Keratinocyte (primary cell): ENCODE measurements around the gene OBSCN. TPM values are rescaled to one million over a fixed set of nuclear protein-coding genes. Genes with fewer than 3 reads are reported as not detected.

Experiments used
- DNase-seq: peaks from one replicate; pipeline ENCODE4 v3.0.0-alpha.2; 2011; ENCODE audit warnings: low read depth, missing footprints, low spot score
- FAIRE-seq: peaks from 2 replicates; lab custom pipeline; 2011; peaks lifted over from hg19 to GRCh38; lab: Jason Lieb, UNC
- H2AFZ ChIP-seq: 2 replicates; pipeline ENCODE4 v1.6.0; 2012; ENCODE audit warnings: low read length, control low read depth, inconsistent platforms; ENCODE audit not compliant: control insufficient read depth
- H3K27ac ChIP-seq: 2 replicates; pipeline ENCODE4 v1.5.1; 2011; ENCODE audit warnings: low read length; ENCODE audit not compliant: control insufficient read depth, insufficient read depth
- H3K27me3 ChIP-seq: 3 replicates; pipeline ENCODE4 v1.6.0; 2011; ENCODE audit warnings: low read length; ENCODE audit not compliant: control insufficient read depth, insufficient read depth; ENCODE audit errors: extremely low read depth
- H3K36me3 ChIP-seq, 2 experiments: 2 replicates in 1 of 2; 3 replicates in 1 of 2; pipeline ENCODE4 v1.5.1; 2011; ENCODE audit warnings: low read length in 2 of 2, mild to moderate bottlenecking in 1 of 2; ENCODE audit not compliant: control insufficient read depth in 2 of 2, insufficient read depth in 2 of 2; ENCODE audit errors: extremely low read depth in 1 of 2
- H3K4me1 ChIP-seq: 3 replicates; pipeline ENCODE4 v1.5.1; 2011; ENCODE audit warnings: low read length; ENCODE audit not compliant: control insufficient read depth, insufficient read depth; ENCODE audit errors: extremely low read depth
- H3K4me2 ChIP-seq: 3 replicates; pipeline ENCODE4 v1.6.0; 2011; ENCODE audit warnings: low read depth, low read length; ENCODE audit not compliant: control insufficient read depth, insufficient read depth; ENCODE audit errors: extremely low read depth
- H3K4me3 ChIP-seq, 3 experiments: fragments of 200-600 bp in 1 of 3; sonication (generic) in 1 of 3; 2 replicates in 2 of 3; 3 replicates in 1 of 3; pipeline ENCODE4 v1.5.1; 2011 to 2016; ENCODE audit warnings: low read length in 3 of 3, mild to moderate bottlenecking in 3 of 3, control low read depth in 2 of 3, inconsistent platforms in 1 of 3, low read depth in 1 of 3, mixed read lengths in 1 of 3, mixed run types in 1 of 3, moderate library complexity in 1 of 3; ENCODE audit not compliant: control insufficient read depth in 2 of 3, insufficient read depth in 2 of 3; ENCODE audit errors: extremely low read depth in 1 of 3
- H3K79me2 ChIP-seq: 2 replicates; pipeline ENCODE4 v1.6.0; 2012; ENCODE audit warnings: low read length; ENCODE audit not compliant: control insufficient read depth, insufficient read depth
- H3K9ac ChIP-seq: 3 replicates; pipeline ENCODE4 v1.6.0; 2011; ENCODE audit warnings: low read length; ENCODE audit not compliant: control insufficient read depth, insufficient read depth; ENCODE audit errors: extremely low read depth
- H3K9me1 ChIP-seq: 3 replicates; pipeline ENCODE4 v1.6.0; 2011; ENCODE audit warnings: low read length; ENCODE audit not compliant: control insufficient read depth, insufficient read depth; ENCODE audit errors: extremely low read depth
- H3K9me3 ChIP-seq: 2 replicates; pipeline ENCODE4 v1.5.1; 2012; ENCODE audit warnings: low read depth, low read length; ENCODE audit not compliant: control insufficient read depth
- H4K20me1 ChIP-seq: 3 replicates; pipeline ENCODE4 v1.6.0; 2011; ENCODE audit warnings: low read length; ENCODE audit not compliant: control insufficient read depth, insufficient read depth; ENCODE audit errors: extremely low read depth
- CTCF ChIP-seq, 3 experiments: IDR thresholded peaks in 1 of 3; conservative IDR thresholded peaks in 1 of 3; optimal IDR thresholded peaks in 1 of 3; 2 replicates in 2 of 3; 3 replicates in 1 of 3; pipeline versions ENCODE3 to v1.5.1; 2011; ENCODE audit warnings: low read length in 3 of 3, mild to moderate bottlenecking in 3 of 3, moderate library complexity in 2 of 3, control low read depth in 1 of 3, inconsistent platforms in 1 of 3; ENCODE audit not compliant: insufficient read depth in 2 of 3; ENCODE audit errors: extremely low read depth in 1 of 3
- EZH2 ChIP-seq: IDR thresholded peaks from one replicate; pipeline ENCODE4 v1.6.1; 2012; ENCODE audit warnings: inconsistent platforms, mild to moderate bottlenecking, low read length, moderate library complexity
- dilution Hi-C: fragments of 300-500 bp; cut with MboI; formaldehyde crosslinking; loops from one replicate; pipeline ENCODE4 v1.7.0; 2020; ENCODE audit warnings: low sequenced_read_pairs; ENCODE audit not compliant: extremely low pct_ligation_motif_present
- polyA plus RNA-seq, 5 experiments: library from polyadenylated mRNA; depleted of rRNA in 3 of 5; stranded (reverse) in 3 of 5; stranded (forward) in 1 of 5; unstranded in 1 of 5; fragments of >200 nt; gene quantifications; 1 replicate in 1 of 5; 2 replicates in 3 of 5; 3 replicates in 1 of 5; pipeline versions ENCODE4 v1.2.1 to v1.2.3, GENCODE V29; 2011 to 2012; ENCODE audit warnings: missing spikeins in 2 of 5, low read depth in 1 of 5, low replicate concordance in 1 of 5

The OBSCN gene
- polyA plus RNA-seq, 1 donor (not counting 4 experiments of a cell fraction or from before 2014, with no cell fraction given), result 1.8 TPM

- Histone ChIP-seq H3K27ac (no peak overlapping the region), H2AFZ (no peak overlapping the region), H3K9me3 (no peaks in the 10 kb centered on the region), H3K4me3 (no peak overlapping the region), H3K36me3 (peaks cover 0 to 3% of the 10 kb centered on the region in 2 experiments), H3K9ac (no peak overlapping the region), H3K4me2 (no peak overlapping the region), H3K79me2 (no peaks in the 10 kb centered on the region), H3K27me3 (no peaks in the 10 kb centered on the region), H3K9me1 (no peaks in the 10 kb centered on the region), H4K20me1 (no peaks in the 10 kb centered on the region), H3K4me1 (no peaks in the 10 kb centered on the region)
- no peak for TF ChIP-seq CTCF (optimal IDR thresholded peaks at IDR 0.05 in 1 of 3, IDR thresholded peaks at IDR 0.05 in 1 of 3, conservative IDR thresholded peaks at IDR 0.05 in 1 of 3; ENCODE audit: extremely low read depth in 1 of 3, insufficient read depth in 2 of 3, low read length in 3 of 3)
- TF ChIP-seq EZH2, result no peak
- FAIRE-seq (no peak), DNase-seq (no peak)
- dilution Hi-C loops, result no loop called here
These were observed 70.6 kb downstream of the OBSCN start for GRCh38 chr1:228278432-228278941.

- H3K4me2 ChIP-seq, result no peak overlapping the region
- no peaks in the 10 kb centered on the region for H3K4me1 ChIP-seq
- no peaks in the 10 kb centered on the region for H3K79me2 ChIP-seq
- peaks cover 0 to under 1% of the 10 kb centered on the region in 2 experiments for H3K36me3 ChIP-seq
- dilution Hi-C loops, result no loop called here
- no peaks in the 10 kb centered on the region for H3K9me1 ChIP-seq
- no peak overlapping the region for H3K4me3 ChIP-seq
- FAIRE-seq (no peak), DNase-seq (no peak)
- no peak overlapping the region for H3K27ac ChIP-seq
- H4K20me1 ChIP-seq, result no peaks in the 10 kb centered on the region
- no peak overlapping the region for H3K9ac ChIP-seq
- H3K27me3 ChIP-seq, result no peaks in the 10 kb centered on the region
- no peaks in the 10 kb centered on the region for H3K9me3 ChIP-seq
- H2AFZ ChIP-seq, result no peak overlapping the region
- TF ChIP-seq EZH2 (no peak), CTCF (optimal IDR thresholded peaks at IDR 0.05 in 1 of 3, IDR thresholded peaks at IDR 0.05 in 1 of 3, conservative IDR thresholded peaks at IDR 0.05 in 1 of 3; ENCODE audit: extremely low read depth in 1 of 3, insufficient read depth in 2 of 3, low read length in 3 of 3) (no peak)
These were observed 71.3 kb downstream of the OBSCN start for GRCh38 chr1:228279011-228279721.
